ENCODE measurements around the gene TNNT2.

Gene TNNT2

DNA sequence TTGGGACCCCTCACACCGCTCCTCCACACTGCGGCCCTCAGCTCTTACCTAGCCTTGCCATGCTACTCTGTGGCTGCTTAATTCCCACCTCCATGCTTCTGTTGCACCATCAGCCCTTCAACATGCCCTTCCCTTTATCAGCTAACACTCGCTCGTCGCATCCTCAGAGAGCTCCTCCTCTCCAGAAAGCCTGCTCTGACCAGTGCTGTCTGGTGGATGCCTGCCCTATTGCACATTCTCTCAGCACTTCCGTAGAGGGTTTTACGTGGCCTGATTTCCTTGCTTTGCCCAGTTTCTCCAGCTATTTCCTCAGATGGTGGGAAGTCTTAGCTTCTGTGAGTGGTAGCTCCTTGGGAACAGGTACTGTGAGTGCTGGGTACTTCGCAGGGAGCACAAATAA lies 32.0 kb upstream of the TNNT2 start:
- no peak for TF ChIP-seq TAF1 (IDR thresholded peaks at IDR 0.05; ENCODE audit: low read depth)
- TF ChIP-seq TCF12 (IDR thresholded peaks at IDR 0.05; ENCODE audit: low read depth), result no peak
- no peak for TF ChIP-seq FOXM1 (IDR thresholded peaks at IDR 0.05; ENCODE audit: borderline replicate concordance, low read depth)
- no peak for TF ChIP-seq MAX (IDR thresholded peaks at IDR 0.05)
- TF ChIP-seq CEBPB (IDR thresholded peaks at IDR 0.05), result no peak
- no peak for TF ChIP-seq EGR1 (IDR thresholded peaks at IDR 0.05)
- TF ChIP-seq REST (IDR thresholded peaks at IDR 0.05; ENCODE audit: low read depth), result no peak
- TF ChIP-seq, protein P1, sequence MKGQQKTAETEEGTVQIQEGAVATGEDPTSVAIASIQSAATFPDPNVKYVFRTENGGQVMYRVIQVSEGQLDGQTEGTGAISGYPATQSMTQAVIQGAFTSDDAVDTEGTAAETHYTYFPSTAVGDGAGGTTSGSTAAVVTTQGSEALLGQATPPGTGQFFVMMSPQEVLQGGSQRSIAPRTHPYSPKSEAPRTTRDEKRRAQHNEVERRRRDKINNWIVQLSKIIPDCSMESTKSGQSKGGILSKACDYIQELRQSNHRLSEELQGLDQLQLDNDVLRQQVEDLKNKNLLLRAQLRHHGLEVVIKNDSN (IDR thresholded peaks at IDR 0.05), result no peak
- TF ChIP-seq TEAD4 (IDR thresholded peaks at IDR 0.05), result no peak
- TF ChIP-seq NFIC (IDR thresholded peaks at IDR 0.05), result no peak
- no peak for TF ChIP-seq CREB1 (IDR thresholded peaks at IDR 0.05; ENCODE audit: low read depth)
- TF ChIP-seq ZBTB7A (IDR thresholded peaks at IDR 0.05; ENCODE audit: low read depth), result no peak
- TF ChIP-seq YY1 (IDR thresholded peaks at IDR 0.05; ENCODE audit: low read depth), result no peak
- TF ChIP-seq RAD21 (IDR thresholded peaks at IDR 0.05; ENCODE audit: low read depth), result no peak
- no peak for TF ChIP-seq EP300 (IDR thresholded peaks at IDR 0.05; ENCODE audit: borderline replicate concordance)

DNA sequence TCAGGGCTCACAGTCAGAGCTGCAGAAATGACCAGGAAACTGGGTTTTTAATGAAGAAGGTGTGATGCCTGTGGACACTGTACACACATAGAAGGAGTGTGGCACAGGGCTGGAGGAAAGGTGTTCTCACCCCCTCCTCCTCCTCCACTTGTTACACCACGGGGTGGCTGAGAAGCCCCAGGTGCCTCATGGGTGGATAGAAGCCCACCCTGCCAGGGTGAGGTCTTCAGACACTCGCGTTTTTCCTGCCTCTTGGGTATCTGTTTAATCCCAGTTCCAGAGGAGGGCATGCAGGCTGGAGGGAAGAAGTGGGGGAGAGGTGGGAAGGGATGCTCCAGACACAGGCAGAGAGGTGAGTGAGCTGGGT lies 31.3 kb upstream of the TNNT2 start:
- TF ChIP-seq TAF1 (IDR thresholded peaks at IDR 0.05; ENCODE audit: low read depth) (no peak), MAX (IDR thresholded peaks at IDR 0.05) (no peak), FOXM1 (IDR thresholded peaks at IDR 0.05; ENCODE audit: borderline replicate concordance, low read depth) (no peak), RAD21 (IDR thresholded peaks at IDR 0.05; ENCODE audit: low read depth) (no peak), ZBTB7A (IDR thresholded peaks at IDR 0.05; ENCODE audit: low read depth) (no peak), NFIC (IDR thresholded peaks at IDR 0.05) (no peak)

DNA sequence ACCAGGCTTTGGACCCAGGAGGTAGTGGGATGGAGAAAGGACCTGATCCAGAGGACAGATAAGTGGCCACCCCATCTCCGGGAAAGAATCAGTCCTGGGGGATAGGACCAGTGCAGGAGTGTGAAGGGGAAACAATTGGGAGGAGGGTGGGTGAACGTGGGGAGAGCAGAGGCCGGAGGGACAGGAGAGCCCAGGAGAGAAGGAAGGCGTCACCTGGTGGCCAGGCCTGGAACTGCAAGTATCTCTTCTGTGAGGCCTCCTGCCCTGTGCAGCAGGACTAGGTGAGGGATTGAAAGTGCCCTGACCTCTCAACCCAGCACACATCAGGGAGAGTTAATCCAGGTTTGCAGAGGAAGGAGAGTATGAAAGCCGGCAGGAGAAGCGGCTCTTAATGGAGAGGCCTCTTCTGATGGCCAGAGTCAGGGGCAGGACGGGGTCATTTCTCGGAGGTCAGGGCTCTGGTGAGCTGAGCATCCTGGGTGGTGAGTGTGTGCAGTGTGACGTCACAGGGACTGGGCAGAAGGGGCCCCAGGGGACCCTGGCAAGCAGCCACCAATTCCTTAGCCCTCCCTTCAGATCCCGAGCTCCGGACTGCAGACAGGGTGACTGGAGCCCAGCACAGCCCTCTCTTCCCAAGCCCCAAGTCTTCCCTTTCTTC lies 30.8 kb upstream of the TNNT2 start:
- no peak for TF ChIP-seq TEAD4 (IDR thresholded peaks at IDR 0.05)
- TF ChIP-seq RAD21 (IDR thresholded peaks at IDR 0.05; ENCODE audit: low read depth), result peak; percentile 86
- TF ChIP-seq, protein P1 (IDR thresholded peaks at IDR 0.05), result no peak
- TF ChIP-seq YY1 (IDR thresholded peaks at IDR 0.05; ENCODE audit: low read depth), result no peak
- TF ChIP-seq FOXM1 (IDR thresholded peaks at IDR 0.05; ENCODE audit: borderline replicate concordance, low read depth), result no peak

- TF ChIP-seq ZBTB7A (IDR thresholded peaks at IDR 0.05; ENCODE audit: low read depth) (no peak), CEBPB (IDR thresholded peaks at IDR 0.05) (no peak), MAX (IDR thresholded peaks at IDR 0.05) (no peak), RAD21 (IDR thresholded peaks at IDR 0.05; ENCODE audit: low read depth) (no peak), EP300 (IDR thresholded peaks at IDR 0.05; ENCODE audit: borderline replicate concordance) (no peak), TAF1 (IDR thresholded peaks at IDR 0.05; ENCODE audit: low read depth) (no peak), NFIC (IDR thresholded peaks at IDR 0.05) (no peak), EGR1 (IDR thresholded peaks at IDR 0.05) (no peak)
- TF ChIP-seq, protein P1 (IDR thresholded peaks at IDR 0.05), result no peak
Observed at GRCh38 chr1:201406831-201407406, 29.4 kb upstream of the TNNT2 start.

DNA sequence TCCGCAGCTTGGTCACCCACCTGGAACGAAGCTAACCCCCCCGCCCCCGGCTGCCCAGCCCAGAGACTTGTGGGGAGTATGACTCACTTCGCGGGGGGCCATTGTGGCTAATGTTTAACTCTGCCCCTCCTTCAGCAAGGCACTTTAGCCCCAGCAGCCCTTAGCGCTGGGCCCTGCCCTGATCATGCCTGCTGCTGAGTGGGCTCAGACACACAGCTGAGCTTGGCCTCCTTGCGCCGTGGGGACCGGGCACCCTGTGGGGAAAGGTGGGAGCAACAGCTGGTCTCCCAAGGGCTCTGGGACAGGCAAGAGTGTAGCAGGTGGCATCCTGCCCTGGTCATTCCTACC lies 28.0 kb upstream of the TNNT2 start:
- TF ChIP-seq CREB1 (IDR thresholded peaks at IDR 0.05; ENCODE audit: low read depth) (no peak), REST (IDR thresholded peaks at IDR 0.05; ENCODE audit: low read depth) (no peak), TCF12 (IDR thresholded peaks at IDR 0.05; ENCODE audit: low read depth) (no peak), CEBPB (IDR thresholded peaks at IDR 0.05) (no peak), NFIC (IDR thresholded peaks at IDR 0.05) (no peak), TEAD4 (IDR thresholded peaks at IDR 0.05) (no peak), TAF1 (IDR thresholded peaks at IDR 0.05; ENCODE audit: low read depth) (no peak), MAX (IDR thresholded peaks at IDR 0.05) (no peak), RAD21 (IDR thresholded peaks at IDR 0.05; ENCODE audit: low read depth) (no peak), EGR1 (IDR thresholded peaks at IDR 0.05) (no peak), YY1 (IDR thresholded peaks at IDR 0.05; ENCODE audit: low read depth) (no peak), ZBTB7A (IDR thresholded peaks at IDR 0.05; ENCODE audit: low read depth) (no peak), EP300 (IDR thresholded peaks at IDR 0.05; ENCODE audit: borderline replicate concordance) (no peak), FOXM1 (IDR thresholded peaks at IDR 0.05; ENCODE audit: borderline replicate concordance, low read depth) (no peak)
- TF ChIP-seq, protein P1 (IDR thresholded peaks at IDR 0.05), result no peak
